Glutamatergic neuron (in vitro differentiated cells): ENCODE measurements around the gene AGRN. TPM values are rescaled to one million over a fixed set of nuclear protein-coding genes. Genes with fewer than 3 reads are reported as not detected.
"Not testable (repeated sequence)": the region's sequence is repeated elsewhere in the genome, so short reads cannot be mapped to it uniquely, and the experiment has no call there.

Source experiments
- DNase-seq: peaks from one replicate; pipeline ENCODE4 v3.0.0; 2022
- H3K27ac Mint-ChIP-seq: one replicate; pipeline ENCODE4 v1.8.0; 2020; ENCODE audit warnings: mild to moderate bottlenecking, mixed read lengths, inconsistent platforms; ENCODE audit not compliant: unreplicated experiment
- H3K27me3 Mint-ChIP-seq: one replicate; pipeline ENCODE4 v1.8.0; 2020; ENCODE audit warnings: mild to moderate bottlenecking, moderate library complexity, mixed read lengths, inconsistent platforms; ENCODE audit not compliant: unreplicated experiment
- H3K36me3 Mint-ChIP-seq: one replicate; pipeline ENCODE4 v1.8.0; 2020; ENCODE audit warnings: mild to moderate bottlenecking, mixed read lengths, inconsistent platforms; ENCODE audit not compliant: unreplicated experiment
- H3K4me1 Mint-ChIP-seq: one replicate; pipeline ENCODE4 v1.8.0; 2020; ENCODE audit warnings: mild to moderate bottlenecking, low read depth, mixed read lengths, inconsistent platforms; ENCODE audit not compliant: unreplicated experiment
- H3K4me3 Mint-ChIP-seq: one replicate; pipeline ENCODE4 v1.8.0; 2020; ENCODE audit warnings: mild to moderate bottlenecking, mixed read lengths, inconsistent platforms; ENCODE audit not compliant: unreplicated experiment
- H3K9me3 Mint-ChIP-seq: one replicate; pipeline ENCODE4 v1.8.0; 2020; ENCODE audit warnings: mild to moderate bottlenecking, moderate library complexity, mixed read lengths, inconsistent platforms; ENCODE audit not compliant: unreplicated experiment
- CTCF ChIP-seq: fragments of 200-600 bp; sonication (generic); IDR thresholded peaks from one replicate; pipeline ENCODE4 v1.5.0; 2021; ENCODE audit not compliant: partially characterized antibody, unreplicated experiment
- total RNA-seq: library from RNA; stranded (reverse); fragmentation: NEBNext Ultra II Directional; extraction: Animal tissue kit (Norgen Biotek cat#: 25700); gene quantifications from one replicate; pipeline ENCODE4 v1.2.1, GENCODE V29; 2021; ENCODE audit not compliant: unreplicated experiment

AGRN gene
- total RNA-seq, 1 donor from 2014 or later = 914 TPM

- Mint-ChIP-seq H3K36me3 (no peaks in the 10 kb centered on the region), H3K4me3 (no peak overlapping the region), H3K27me3 (peaks cover 13% of the 10 kb centered on the region), H3K9me3 (peaks cover 18% of the 10 kb centered on the region), H3K4me1 (peaks cover 17% of the 10 kb centered on the region), H3K27ac (no peak overlapping the region)
- TF ChIP-seq CTCF = no peak
- peak; percentile 11 for DNase-seq
Measured at GRCh38 chr1:1027791-1028190, 7.9 kb downstream of the AGRN start.

GRCh38 chr1:1030867-1031658 is 11.1 kb downstream of the AGRN start:
- not testable (repeated sequence) for H3K27ac Mint-ChIP-seq, H3K36me3 Mint-ChIP-seq, H3K4me3 Mint-ChIP-seq, DNase-seq
- Mint-ChIP-seq H3K4me1 (peaks cover 12% of the 10 kb centered on the region), H3K27me3 (peaks cover 18% of the 10 kb centered on the region), H3K9me3 (peaks cover 17% of the 10 kb centered on the region)

- peaks cover 20% of the 10 kb centered on the region for H3K27me3 Mint-ChIP-seq
- H3K36me3 Mint-ChIP-seq = no peaks in the 10 kb centered on the region
- no peak for DNase-seq
- H3K9me3 Mint-ChIP-seq = peaks cover 17% of the 10 kb centered on the region
- no peak for TF ChIP-seq CTCF
- peak overlapping the region; percentile 85 for H3K4me3 Mint-ChIP-seq
- peak overlapping the region; percentile 98 for H3K27ac Mint-ChIP-seq
- peaks cover 14% of the 10 kb centered on the region for H3K4me1 Mint-ChIP-seq
Measured at GRCh38 chr1:1031659-1032235, 11.8 kb downstream of the AGRN start.

- H3K9me3 Mint-ChIP-seq = peaks cover 17% of the 10 kb centered on the region
- TF ChIP-seq CTCF = no peak
- H3K4me3 Mint-ChIP-seq = peak overlapping the region; percentile 85
- DNase-seq = peak; percentile 83
- H3K36me3 Mint-ChIP-seq = no peaks in the 10 kb centered on the region
- H3K27me3 Mint-ChIP-seq = peaks cover 20% of the 10 kb centered on the region
- H3K4me1 Mint-ChIP-seq = peaks cover 16% of the 10 kb centered on the region
- H3K27ac Mint-ChIP-seq = peak overlapping the region; percentile 98
Measured at GRCh38 chr1:1032424-1032823, 12.5 kb downstream of the AGRN start.

- H3K4me3 Mint-ChIP-seq = no peak overlapping the region
- H3K27me3 Mint-ChIP-seq = peaks cover 19% of the 10 kb centered on the region
- peaks cover 21% of the 10 kb centered on the region for H3K9me3 Mint-ChIP-seq
Measured at GRCh38 chr1:1033009-1033587, 13.2 kb downstream of the AGRN start.

More at GRCh38 chr1:1033009-1033587, 13.2 kb downstream of the AGRN start:
- Mint-ChIP-seq H3K4me1 (peaks cover 19% of the 10 kb centered on the region), H3K36me3 (no peaks in the 10 kb centered on the region), H3K27ac (no peak overlapping the region)
- DNase-seq = peak; percentile 97
- TF ChIP-seq CTCF = peak; percentile 96
